ENCODE data around the gene PTX4. TPM values are rescaled to one million over a fixed set of nuclear protein-coding genes. Genes with fewer than 3 reads are reported as not detected.

The PTX4 gene
- total RNA-seq, 6 experiments from 2014 or later, result not detected

GRCh38 chr16:1523581-1524245 is 35.0 kb upstream of the PTX4 start:
- Histone ChIP-seq H3K4me1 (no peaks in the 10 kb centered on the region), H3K36me3 (no peaks in the 10 kb centered on the region), H3K4me3 (no peak overlapping the region), H3K9me3 (no peaks in the 10 kb centered on the region), H3K27me3 (no peaks in the 10 kb centered on the region), H3K27ac (no peak overlapping the region)
- WGBS (ENCODE audit: insufficient coverage, low coverage, low lambda C conversion rate, missing lambda C conversion rate), result 87% methylated on average over 4 of the region's 30 CpGs
- no peak for DNase-seq
- intact Hi-C loops (cut with DNase I), result no loop called here
- TF ChIP-seq, protein P1, sequence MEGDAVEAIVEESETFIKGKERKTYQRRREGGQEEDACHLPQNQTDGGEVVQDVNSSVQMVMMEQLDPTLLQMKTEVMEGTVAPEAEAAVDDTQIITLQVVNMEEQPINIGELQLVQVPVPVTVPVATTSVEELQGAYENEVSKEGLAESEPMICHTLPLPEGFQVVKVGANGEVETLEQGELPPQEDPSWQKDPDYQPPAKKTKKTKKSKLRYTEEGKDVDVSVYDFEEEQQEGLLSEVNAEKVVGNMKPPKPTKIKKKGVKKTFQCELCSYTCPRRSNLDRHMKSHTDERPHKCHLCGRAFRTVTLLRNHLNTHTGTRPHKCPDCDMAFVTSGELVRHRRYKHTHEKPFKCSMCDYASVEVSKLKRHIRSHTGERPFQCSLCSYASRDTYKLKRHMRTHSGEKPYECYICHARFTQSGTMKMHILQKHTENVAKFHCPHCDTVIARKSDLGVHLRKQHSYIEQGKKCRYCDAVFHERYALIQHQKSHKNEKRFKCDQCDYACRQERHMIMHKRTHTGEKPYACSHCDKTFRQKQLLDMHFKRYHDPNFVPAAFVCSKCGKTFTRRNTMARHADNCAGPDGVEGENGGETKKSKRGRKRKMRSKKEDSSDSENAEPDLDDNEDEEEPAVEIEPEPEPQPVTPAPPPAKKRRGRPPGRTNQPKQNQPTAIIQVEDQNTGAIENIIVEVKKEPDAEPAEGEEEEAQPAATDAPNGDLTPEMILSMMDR (IDR thresholded peaks at IDR 0.05), result no peak
- no peak for TF ChIP-seq POLR2A (IDR thresholded peaks at IDR 0.05)
- no peak for ATAC-seq

DNA sequence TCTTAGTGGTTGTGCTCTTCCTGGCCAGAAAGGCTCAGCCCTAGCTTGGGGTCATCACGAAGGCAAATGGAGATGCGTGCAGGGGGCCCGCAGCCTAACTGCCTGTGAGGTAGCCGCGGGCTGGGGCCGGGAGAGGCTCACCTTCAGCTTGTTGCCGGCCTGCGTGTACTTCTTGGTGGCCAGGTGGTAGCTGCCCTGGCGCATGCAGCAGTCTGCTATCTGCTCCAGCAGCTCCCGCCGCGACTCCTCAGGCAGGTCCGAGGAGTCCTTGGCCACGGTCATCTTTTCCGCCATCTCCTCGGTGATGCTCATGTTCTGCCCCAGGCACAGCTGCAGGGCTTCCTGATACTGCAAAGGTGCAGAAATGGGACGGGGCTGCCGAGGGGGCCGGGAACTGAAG is 31.7 kb upstream of the PTX4 start:
- H3K27me3 ChIP-seq, result no peaks in the 10 kb centered on the region
- WGBS (ENCODE audit: insufficient coverage, low coverage, low lambda C conversion rate, missing lambda C conversion rate), result 81% methylated on average over 3 of the region's 19 CpGs

GRCh38 chr16:1519831-1520230 is 31.1 kb upstream of the PTX4 start:
- ATAC-seq (no peak), DNase-seq (no peak)
- 73% methylated on average over 2 of the region's 17 CpGs for WGBS (ENCODE audit: insufficient coverage, low coverage, low lambda C conversion rate, missing lambda C conversion rate)
- H3K36me3 ChIP-seq, result no peaks in the 10 kb centered on the region
- TF ChIP-seq, protein P1 (IDR thresholded peaks at IDR 0.05), result no peak
- TF ChIP-seq POLR2A (IDR thresholded peaks at IDR 0.05), result no peak
- H3K27me3 ChIP-seq, result no peaks in the 10 kb centered on the region
- H3K4me1 ChIP-seq, result no peaks in the 10 kb centered on the region
- H3K27ac ChIP-seq, result no peak overlapping the region
- intact Hi-C loops (cut with DNase I), result no loop called here
- no peaks in the 10 kb centered on the region for H3K9me3 ChIP-seq
- no peak overlapping the region for H3K4me3 ChIP-seq

More for the DNA sequence above, 31.7 kb upstream of the PTX4 start:
- DNase-seq (no peak), ATAC-seq (no peak)
- H3K4me1 ChIP-seq, result no peaks in the 10 kb centered on the region
- no peak overlapping the region for H3K4me3 ChIP-seq
- no peaks in the 10 kb centered on the region for H3K36me3 ChIP-seq
- no peak overlapping the region for H3K27ac ChIP-seq
- H3K9me3 ChIP-seq, result no peaks in the 10 kb centered on the region
- TF ChIP-seq, protein P1 (IDR thresholded peaks at IDR 0.05), result no peak
- no peak for TF ChIP-seq POLR2A (IDR thresholded peaks at IDR 0.05)
- intact Hi-C loops (cut with DNase I), result no loop called here

DNA sequence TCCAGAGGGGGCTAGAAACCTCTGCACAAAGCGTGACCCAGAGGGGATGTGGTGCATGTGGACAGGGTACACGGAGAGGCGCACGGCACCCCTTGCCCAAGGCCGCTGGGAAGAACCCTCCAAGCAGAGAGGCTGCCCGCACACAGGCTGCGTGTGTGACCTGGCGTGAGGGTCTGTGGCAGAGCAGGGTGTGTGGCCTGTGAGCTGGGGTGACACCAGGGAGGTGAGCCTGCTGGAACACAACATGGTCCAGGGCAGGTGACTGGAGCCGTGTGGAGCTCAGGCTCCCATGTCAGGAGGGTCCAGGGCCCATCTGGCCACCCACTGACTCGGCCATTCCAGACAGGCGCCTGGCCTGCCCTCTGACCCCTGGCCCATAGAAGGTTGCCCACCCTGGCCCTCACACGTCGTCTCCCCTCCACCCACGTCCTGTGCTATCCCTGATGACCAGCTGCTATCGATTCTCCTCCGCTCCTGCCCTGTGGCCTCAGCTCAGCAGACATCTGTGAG is 29.9 kb upstream of the PTX4 start:
- no peaks in the 10 kb centered on the region for H3K4me1 ChIP-seq
- no peak overlapping the region for H3K27ac ChIP-seq
- no CpG with 5 or more reads among the region's 16 CpGs for WGBS (ENCODE audit: insufficient coverage, low coverage, low lambda C conversion rate, missing lambda C conversion rate)
- H3K27me3 ChIP-seq, result no peaks in the 10 kb centered on the region
- DNase-seq, result no peak
- peak in 2 of 4 donors; percentile 25 to 37 for ATAC-seq
- H3K9me3 ChIP-seq, result no peaks in the 10 kb centered on the region
- intact Hi-C loops (cut with DNase I), result no loop called here
- H3K36me3 ChIP-seq, result no peaks in the 10 kb centered on the region
- no peak overlapping the region for H3K4me3 ChIP-seq
- TF ChIP-seq POLR2A (IDR thresholded peaks at IDR 0.05), result no peak
- TF ChIP-seq, protein P1 (IDR thresholded peaks at IDR 0.05), result no peak

Measured in right lobe of liver (tissue), 6 donors.